CD4-positive, alpha-beta T cell (primary cell): ENCODE results near the gene XRCC3. TPM values are rescaled to one million over a fixed set of nuclear protein-coding genes. Genes with fewer than 3 reads are reported as not detected.
A peak's percentile ranks its signal among the peaks of the same experiment; 100 is the strongest.

Experiments used
- ATAC-seq: fragments of 200-7000 bp; cut with Tn5 transposase; one replicate; pipeline ENCODE4 v1.10.0; 2022; ENCODE audit warnings: mild to moderate bottlenecking; ENCODE audit not compliant: poor library complexity
- CTCF ChIA-PET: fragments of 350-600 bp; sonication (Branson Sonifier 250); formaldehyde crosslinking; loops from one replicate; lab custom pipeline; 2021; ENCODE audit warnings: antibody characterized with exemption, inconsistent platforms; lab: Charles Lee
- POLR2A ChIA-PET: fragments of 350-600 bp; sonication (Branson Sonifier 250); formaldehyde crosslinking; loops from one replicate; lab custom pipeline; 2021; ENCODE audit warnings: antibody characterized with exemption, inconsistent platforms; lab: Charles Lee
- DNase-seq, 14 experiments: peaks; one replicate each; pipeline ENCODE4 v3.0.0-alpha.2; 2013 to 2020; ENCODE audit warnings: mixed read lengths in 2 of 14
- H3K27ac ChIP-seq, 2 donors: one replicate each; pipeline versions ENCODE4 v1.5.1 to v1.7.0; 2013; ENCODE audit warnings: low read length in 2 of 2, low read depth in 1 of 2, mild to moderate bottlenecking in 1 of 2
- H3K27me3 ChIP-seq, 2 experiments: 1 replicate in 1 of 2; 2 replicates in 1 of 2; pipeline versions ENCODE4 v1.6.1 to v1.7.0; 2013; ENCODE audit warnings: low read length in 2 of 2, control low read depth in 1 of 2, mild to moderate bottlenecking in 1 of 2, moderate library complexity in 1 of 2; ENCODE audit not compliant: insufficient read depth in 2 of 2, control insufficient read depth in 1 of 2
- H3K36me3 ChIP-seq: one replicate; pipeline ENCODE4 v1.6.1; 2013; ENCODE audit warnings: low read length, control low read depth; ENCODE audit not compliant: insufficient read depth
- H3K4me1 ChIP-seq: one replicate; pipeline ENCODE4 v1.6.1; 2013; ENCODE audit warnings: low read length, control low read depth; ENCODE audit not compliant: insufficient read depth
- H3K4me3 ChIP-seq: one replicate; pipeline ENCODE4 v1.5.1; 2013; ENCODE audit warnings: mild to moderate bottlenecking, low read length, moderate library complexity
- H3K9me3 ChIP-seq, 2 experiments: 1 replicate in 1 of 2; 2 replicates in 1 of 2; pipeline versions ENCODE4 v1.6.1 to v1.7.0; 2013; ENCODE audit warnings: low read length in 2 of 2, mild to moderate bottlenecking in 2 of 2, control low read depth in 1 of 2, moderate library complexity in 1 of 2; ENCODE audit not compliant: control insufficient read depth in 1 of 2, insufficient read depth in 1 of 2
- H3K27ac Mint-ChIP-seq: one replicate; pipeline ENCODE4 v1.8.0; 2020; ENCODE audit warnings: mixed read lengths
- H3K27me3 Mint-ChIP-seq: one replicate; pipeline ENCODE4 v1.8.0; 2021; ENCODE audit warnings: mixed read lengths
- H3K36me3 Mint-ChIP-seq: one replicate; pipeline ENCODE4 v1.8.0; 2021; ENCODE audit warnings: low read depth, mixed read lengths
- H3K4me1 Mint-ChIP-seq: one replicate; pipeline ENCODE4 v1.8.0; 2021; ENCODE audit warnings: low read depth, mixed read lengths
- H3K4me3 Mint-ChIP-seq: one replicate; pipeline ENCODE4 v1.8.0; 2020; ENCODE audit warnings: mild to moderate bottlenecking, mixed read lengths
- H3K9me3 Mint-ChIP-seq: one replicate; pipeline ENCODE4 v1.8.0; 2020; ENCODE audit warnings: mixed read lengths
- intact Hi-C, 2 experiments: fragments of 100-400 bp; cut with DNase I in 1 of 2; cut with micrococcal nuclease in 1 of 2; formaldehyde crosslinking; loops; one replicate each; pipeline versions ENCODE4 v1.15.1 to v1.9.0; 2023 to 2025; cut with DNase I, micrococcal nuclease
- total RNA-seq, 174 experiments: library from RNA in 2 of 174; stranded (reverse) in 2 of 174; gene quantifications; one replicate each; pipeline ENCODE4 v1.2.3 and lab custom pipeline; 2021 to 2026
- TF ChIP-seq, protein P1 (sequence below): fragments of 200-600 bp; IDR thresholded peaks from one replicate; pipeline ENCODE4 v1.8.0; 2022; ENCODE audit warnings: antibody characterized with exemption, mild to moderate bottlenecking

Gene XRCC3
- total RNA-seq, 2 experiments from 2014 or later = 4.6 to 4.8 TPM

DNA sequence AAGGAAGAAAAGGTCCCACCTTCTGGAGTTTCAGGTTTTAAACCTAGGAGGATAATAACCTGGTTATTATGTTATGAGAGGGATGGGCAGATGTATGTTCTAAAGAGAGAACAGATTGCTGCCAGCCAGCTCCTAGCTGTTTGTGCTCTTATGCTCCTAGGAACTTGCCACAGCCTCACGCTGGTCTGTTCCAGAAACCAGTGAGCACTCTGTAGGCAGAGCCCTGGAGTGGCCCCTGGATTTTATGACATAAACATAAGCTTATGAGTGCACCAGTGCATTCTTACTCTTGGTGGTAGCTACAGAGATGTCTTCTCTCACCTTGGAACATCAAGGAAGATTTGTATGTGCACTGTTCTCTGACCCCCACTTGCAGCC, 58.5 kb downstream of the XRCC3 start:
- peaks cover 76% of the 10 kb centered on the region for H3K36me3 Mint-ChIP-seq
- Histone ChIP-seq H3K4me1 (peaks cover 4% of the 10 kb centered on the region), H3K36me3 (peaks cover 78% of the 10 kb centered on the region), H3K27me3 (no peaks in the 10 kb centered on the region), H3K27ac (no peak overlapping the region), H3K9me3 (no peaks in the 10 kb centered on the region), H3K4me3 (no peak overlapping the region)
- H3K4me3 Mint-ChIP-seq = no peak overlapping the region
- TF ChIP-seq, protein P1, sequence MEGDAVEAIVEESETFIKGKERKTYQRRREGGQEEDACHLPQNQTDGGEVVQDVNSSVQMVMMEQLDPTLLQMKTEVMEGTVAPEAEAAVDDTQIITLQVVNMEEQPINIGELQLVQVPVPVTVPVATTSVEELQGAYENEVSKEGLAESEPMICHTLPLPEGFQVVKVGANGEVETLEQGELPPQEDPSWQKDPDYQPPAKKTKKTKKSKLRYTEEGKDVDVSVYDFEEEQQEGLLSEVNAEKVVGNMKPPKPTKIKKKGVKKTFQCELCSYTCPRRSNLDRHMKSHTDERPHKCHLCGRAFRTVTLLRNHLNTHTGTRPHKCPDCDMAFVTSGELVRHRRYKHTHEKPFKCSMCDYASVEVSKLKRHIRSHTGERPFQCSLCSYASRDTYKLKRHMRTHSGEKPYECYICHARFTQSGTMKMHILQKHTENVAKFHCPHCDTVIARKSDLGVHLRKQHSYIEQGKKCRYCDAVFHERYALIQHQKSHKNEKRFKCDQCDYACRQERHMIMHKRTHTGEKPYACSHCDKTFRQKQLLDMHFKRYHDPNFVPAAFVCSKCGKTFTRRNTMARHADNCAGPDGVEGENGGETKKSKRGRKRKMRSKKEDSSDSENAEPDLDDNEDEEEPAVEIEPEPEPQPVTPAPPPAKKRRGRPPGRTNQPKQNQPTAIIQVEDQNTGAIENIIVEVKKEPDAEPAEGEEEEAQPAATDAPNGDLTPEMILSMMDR = no peak
- H3K27ac Mint-ChIP-seq = no peak overlapping the region
- no peaks in the 10 kb centered on the region for H3K27me3 Mint-ChIP-seq
- POLR2A ChIA-PET = no interaction called here
- intact Hi-C loops = no loop called here
- no peak for ATAC-seq
- peaks cover 14% of the 10 kb centered on the region for H3K4me1 Mint-ChIP-seq
- CTCF ChIA-PET = no interaction called here
- DNase-seq = no peak
- no peaks in the 10 kb centered on the region for H3K9me3 Mint-ChIP-seq

DNA sequence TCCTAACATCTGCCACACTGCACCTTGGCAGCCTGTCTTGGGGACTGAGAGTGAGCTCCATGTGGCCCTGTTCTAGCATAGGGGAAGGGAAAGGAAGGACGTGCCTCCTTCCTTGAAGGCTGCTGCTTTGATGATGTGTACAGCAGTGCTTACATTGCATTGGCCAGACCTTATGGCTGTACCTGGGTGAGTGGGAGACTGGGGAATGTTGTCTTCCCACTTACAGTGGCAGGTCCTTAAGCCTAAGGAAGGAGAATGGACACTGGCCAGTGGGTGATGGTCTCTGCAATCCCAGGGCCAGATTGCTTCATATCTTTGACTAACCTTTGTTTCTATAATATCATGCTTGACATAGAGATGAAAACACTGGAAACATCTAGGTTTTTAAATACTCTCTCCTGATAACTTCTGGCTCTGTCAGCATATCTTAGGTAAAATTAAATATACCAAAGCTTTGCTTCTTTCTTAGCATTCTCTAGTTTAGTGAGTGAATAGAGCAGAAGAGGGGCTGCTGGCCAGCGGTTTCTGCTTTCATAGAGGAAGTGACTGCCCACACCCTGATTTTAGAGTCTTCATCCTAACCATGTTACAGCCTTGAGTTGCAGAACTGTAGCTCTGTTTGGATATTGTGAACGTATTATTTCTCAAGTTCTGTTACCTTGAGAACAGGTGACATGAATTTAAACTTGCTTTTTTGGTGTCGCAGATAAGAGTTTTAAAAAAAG, 59.1 kb downstream of the XRCC3 start:
- no peak for DNase-seq
- CTCF ChIA-PET = no interaction called here
- TF ChIP-seq, protein P1 = no peak
- POLR2A ChIA-PET = no interaction called here
- H3K9me3 ChIP-seq = no peaks in the 10 kb centered on the region
- Mint-ChIP-seq H3K9me3 (no peaks in the 10 kb centered on the region), H3K27ac (no peak overlapping the region), H3K36me3 (peaks cover 73% of the 10 kb centered on the region), H3K4me3 (no peak overlapping the region), H3K4me1 (peaks cover 19% of the 10 kb centered on the region), H3K27me3 (no peaks in the 10 kb centered on the region)
- peaks cover 72% of the 10 kb centered on the region for H3K36me3 ChIP-seq
- intact Hi-C loops = no loop called here
- no peak overlapping the region for H3K27ac ChIP-seq
- no peak overlapping the region for H3K4me3 ChIP-seq
- ATAC-seq = no peak
- H3K27me3 ChIP-seq = no peaks in the 10 kb centered on the region
- H3K4me1 ChIP-seq = peaks cover 7% of the 10 kb centered on the region

DNA sequence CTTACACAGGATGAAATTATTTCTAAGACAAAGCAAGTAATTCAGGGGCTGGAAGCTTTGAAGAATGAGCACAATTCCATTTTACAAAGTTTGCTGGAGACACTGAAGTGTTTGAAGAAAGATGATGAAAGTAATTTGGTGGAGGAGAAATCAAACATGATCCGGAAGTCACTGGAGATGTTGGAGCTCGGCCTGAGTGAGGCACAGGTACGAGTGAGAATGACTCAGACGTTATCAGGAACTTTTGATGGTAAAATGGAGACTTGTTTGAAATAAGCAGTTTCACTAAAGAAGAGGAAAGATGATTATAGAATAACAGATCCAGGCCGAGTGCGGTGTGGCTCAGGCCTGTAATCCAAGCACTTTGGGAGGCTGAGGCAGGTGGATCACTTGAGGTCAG, 60.6 kb downstream of the XRCC3 start:
- ATAC-seq (no peak), DNase-seq (no peak)
- Mint-ChIP-seq H3K4me3 (no peak overlapping the region), H3K9me3 (no peaks in the 10 kb centered on the region), H3K27ac (peak overlapping the region; percentile 31), H3K36me3 (peaks cover 59% of the 10 kb centered on the region), H3K27me3 (no peaks in the 10 kb centered on the region), H3K4me1 (peaks cover 20% of the 10 kb centered on the region)
- intact Hi-C loops = no loop called here
- no peak overlapping the region for H3K27ac ChIP-seq
- TF ChIP-seq, protein P1 = no peak
- H3K9me3 ChIP-seq = no peaks in the 10 kb centered on the region
- H3K27me3 ChIP-seq = no peaks in the 10 kb centered on the region
- no peak overlapping the region for H3K4me3 ChIP-seq
- peaks cover 62% of the 10 kb centered on the region for H3K36me3 ChIP-seq
- H3K4me1 ChIP-seq = peaks cover 7% of the 10 kb centered on the region
- ChIA-PET POLR2A (no interaction called here), CTCF (no interaction called here)
